DOHH2 (cell line): ENCODE results near the gene SHISA7.
A peak's percentile ranks its signal among the peaks of the same experiment; 100 is the strongest.

Experiments
- H3F3A ChIP-seq: fragments of 200-600 bp; sonication (generic), shearing (Covaris generic); 2 replicates; pipeline ENCODE4 v1.6.0; 2016; ENCODE audit warnings: antibody characterized with exemption, mild to moderate bottlenecking; ENCODE audit not compliant: control insufficient read depth, insufficient read depth
- H3K27ac ChIP-seq: fragments of 200-600 bp; sonication (generic); 2 replicates; pipeline ENCODE4 v1.5.1; 2014; ENCODE audit warnings: low read depth, mild to moderate bottlenecking, low read length, moderate library complexity
- H3K27me3 ChIP-seq: fragments of 200-600 bp; sonication (generic); 2 replicates; pipeline ENCODE4 v1.6.1; 2014; ENCODE audit warnings: mild to moderate bottlenecking, low read length, mixed read lengths; ENCODE audit not compliant: control insufficient read depth
- H3K36me3 ChIP-seq: fragments of 200-600 bp; sonication (generic); 2 replicates; pipeline ENCODE4 v1.6.1; 2014; ENCODE audit warnings: mild to moderate bottlenecking, low read length, moderate library complexity, mixed read lengths; ENCODE audit not compliant: control insufficient read depth
- H3K4me1 ChIP-seq: fragments of 200-600 bp; sonication (generic); 2 replicates; pipeline ENCODE4 v1.6.1; 2014; ENCODE audit warnings: mild to moderate bottlenecking, low read length, mixed read lengths; ENCODE audit not compliant: control insufficient read depth
- H3K4me2 ChIP-seq: fragments of 200-600 bp; sonication (generic); 2 replicates; pipeline ENCODE4 v1.6.0; 2014; ENCODE audit warnings: mild to moderate bottlenecking, low read length, moderate library complexity
- H3K4me3 ChIP-seq: fragments of 200-600 bp; sonication (generic); 2 replicates; pipeline ENCODE4 v1.5.1; 2014; ENCODE audit warnings: mild to moderate bottlenecking, low read length, mixed read lengths
- H3K79me2 ChIP-seq: fragments of 200-600 bp; sonication (generic); 2 replicates; pipeline ENCODE4 v1.6.1; 2014; ENCODE audit warnings: mild to moderate bottlenecking, low read length, mixed read lengths; ENCODE audit not compliant: control insufficient read depth
- H3K9me2 ChIP-seq: fragments of 200-600 bp; sonication (generic); replicated peaks from 2 replicates; pipeline ENCODE4 v1.6.1; 2014; ENCODE audit warnings: mild to moderate bottlenecking, low read length, mixed read lengths; ENCODE audit not compliant: control insufficient read depth
- H3K9me3 ChIP-seq: fragments of 200-600 bp; sonication (generic); 2 replicates; pipeline ENCODE4 v1.6.1; 2014; ENCODE audit warnings: antibody characterized with exemption, low read length, mixed read lengths; ENCODE audit not compliant: control insufficient read depth, insufficient read depth
- H4K20me1 ChIP-seq: fragments of 200-600 bp; sonication (generic); 2 replicates; pipeline ENCODE4 v1.6.0; 2014; ENCODE audit warnings: low read depth, mild to moderate bottlenecking, antibody characterized with exemption, low read length, moderate library complexity; ENCODE audit not compliant: control insufficient read depth, insufficient read depth
- CTCF ChIP-seq: fragments of 200-600 bp; sonication (generic); IDR thresholded peaks from one replicate; pipeline ENCODE4 v1.5.1; 2014; ENCODE audit warnings: antibody characterized with exemption, mild to moderate bottlenecking, low read depth, low read length; ENCODE audit not compliant: poor library complexity, severe bottlenecking
- EZH2phosphoT487 ChIP-seq: fragments of 200-600 bp; sonication (generic); IDR thresholded peaks from 2 replicates; pipeline ENCODE4 v1.6.1; 2017; ENCODE audit warnings: borderline replicate concordance, mild to moderate bottlenecking, antibody characterized with exemption, low read length, moderate library complexity, mixed read lengths

Gene SHISA7

GRCh38 chr19:55478364-55478763 lies 35.3 kb upstream of the SHISA7 start:
- Histone ChIP-seq H3K4me1 (peaks cover 24% of the 10 kb centered on the region), H4K20me1 (no peaks in the 10 kb centered on the region), H3K4me2 (peak overlapping the region; percentile 73; the same call in 1 of the 2 replicates), H3K4me3 (no peak overlapping the region; the same call in 1 of the 2 replicates), H3K27ac (no peak overlapping the region), H3K9me2 (no peaks in the 10 kb centered on the region), H3K36me3 (peaks cover under 1% of the 10 kb centered on the region), H3K9me3 (no peaks in the 10 kb centered on the region), H3F3A (no peaks in the 10 kb centered on the region), H3K27me3 (no peaks in the 10 kb centered on the region), H3K79me2 (peaks cover 24% of the 10 kb centered on the region)
- no peak for TF ChIP-seq CTCF
- TF ChIP-seq EZH2phosphoT487 = no peak

GRCh38 chr19:55477905-55478304 lies 34.8 kb upstream of the SHISA7 start:
- peak overlapping the region; percentile 95 for H3K4me3 ChIP-seq
- no peak for TF ChIP-seq CTCF
- TF ChIP-seq EZH2phosphoT487 = no peak

GRCh38 chr19:55476100-55476775 lies 33.1 kb upstream of the SHISA7 start, which contains the start of gene ZNF628:
TSS of gene ZNF628 (plus strand) at chr19:55476617. CDS start at chr19:55479911, 3,294 bp downstream.
- Histone ChIP-seq H4K20me1 (no peaks in the 10 kb centered on the region), H3K4me3 (peak within 1 kb of the TSS; percentile 95), H3K9me3 (no peaks in the 10 kb centered on the region), H3K9me2 (no peaks in the 10 kb centered on the region), H3F3A (no peaks in the 10 kb centered on the region), H3K4me1 (peaks cover 24% of the 10 kb centered on the region), H3K36me3 (no peaks in the 10 kb centered on the region), H3K27ac (peak within 1 kb of the TSS; percentile 54), H3K4me2 (peak within 1 kb of the TSS; percentile 85), H3K27me3 (no peaks in the 10 kb centered on the region), H3K79me2 (peaks cover 24% of the 10 kb centered on the region)
- TF ChIP-seq EZH2phosphoT487 (no peak), CTCF (no peak)

More at GRCh38 chr19:55477905-55478304, 34.8 kb upstream of the SHISA7 start:
- H4K20me1 ChIP-seq = no peaks in the 10 kb centered on the region
- no peaks in the 10 kb centered on the region for H3K9me2 ChIP-seq
- no peaks in the 10 kb centered on the region for H3K27me3 ChIP-seq
- H3K27ac ChIP-seq = no peak overlapping the region
- H3K9me3 ChIP-seq = no peaks in the 10 kb centered on the region
- peaks cover 24% of the 10 kb centered on the region for H3K79me2 ChIP-seq
- H3K4me2 ChIP-seq = peak overlapping the region; percentile 73
- no peaks in the 10 kb centered on the region for H3F3A ChIP-seq
- peaks cover 24% of the 10 kb centered on the region for H3K4me1 ChIP-seq
- H3K36me3 ChIP-seq = no peaks in the 10 kb centered on the region
